ENCODE data around the gene CRMP1. TPM values are rescaled to one million over a fixed set of nuclear protein-coding genes. Genes with fewer than 3 reads are reported as not detected.

CRMP1 gene
- total RNA-seq, 1 experiment from 2014 or later = 134 TPM

- TF ChIP-seq, protein P1, sequence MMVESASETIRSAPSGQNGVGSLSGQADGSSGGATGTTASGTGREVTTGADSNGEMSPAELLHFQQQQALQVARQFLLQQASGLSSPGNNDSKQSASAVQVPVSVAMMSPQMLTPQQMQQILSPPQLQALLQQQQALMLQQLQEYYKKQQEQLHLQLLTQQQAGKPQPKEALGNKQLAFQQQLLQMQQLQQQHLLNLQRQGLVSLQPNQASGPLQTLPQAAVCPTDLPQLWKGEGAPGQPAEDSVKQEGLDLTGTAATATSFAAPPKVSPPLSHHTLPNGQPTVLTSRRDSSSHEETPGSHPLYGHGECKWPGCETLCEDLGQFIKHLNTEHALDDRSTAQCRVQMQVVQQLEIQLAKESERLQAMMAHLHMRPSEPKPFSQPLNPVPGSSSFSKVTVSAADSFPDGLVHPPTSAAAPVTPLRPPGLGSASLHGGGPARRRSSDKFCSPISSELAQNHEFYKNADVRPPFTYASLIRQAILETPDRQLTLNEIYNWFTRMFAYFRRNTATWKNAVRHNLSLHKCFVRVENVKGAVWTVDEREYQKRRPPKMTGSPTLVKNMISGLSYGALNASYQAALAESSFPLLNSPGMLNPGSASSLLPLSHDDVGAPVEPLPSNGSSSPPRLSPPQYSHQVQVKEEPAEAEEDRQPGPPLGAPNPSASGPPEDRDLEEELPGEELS (CRISPR knock-in tag; IDR thresholded peaks at IDR 0.05) = no peak
- TF ChIP-seq CBFB (CRISPR knock-in tag; IDR thresholded peaks at IDR 0.05; ENCODE audit: low read depth) = no peak
- no peak for TF ChIP-seq ZNF512 (CRISPR knock-in tag; IDR thresholded peaks at IDR 0.05; ENCODE audit: borderline replicate concordance)
- TF ChIP-seq, protein P2, sequence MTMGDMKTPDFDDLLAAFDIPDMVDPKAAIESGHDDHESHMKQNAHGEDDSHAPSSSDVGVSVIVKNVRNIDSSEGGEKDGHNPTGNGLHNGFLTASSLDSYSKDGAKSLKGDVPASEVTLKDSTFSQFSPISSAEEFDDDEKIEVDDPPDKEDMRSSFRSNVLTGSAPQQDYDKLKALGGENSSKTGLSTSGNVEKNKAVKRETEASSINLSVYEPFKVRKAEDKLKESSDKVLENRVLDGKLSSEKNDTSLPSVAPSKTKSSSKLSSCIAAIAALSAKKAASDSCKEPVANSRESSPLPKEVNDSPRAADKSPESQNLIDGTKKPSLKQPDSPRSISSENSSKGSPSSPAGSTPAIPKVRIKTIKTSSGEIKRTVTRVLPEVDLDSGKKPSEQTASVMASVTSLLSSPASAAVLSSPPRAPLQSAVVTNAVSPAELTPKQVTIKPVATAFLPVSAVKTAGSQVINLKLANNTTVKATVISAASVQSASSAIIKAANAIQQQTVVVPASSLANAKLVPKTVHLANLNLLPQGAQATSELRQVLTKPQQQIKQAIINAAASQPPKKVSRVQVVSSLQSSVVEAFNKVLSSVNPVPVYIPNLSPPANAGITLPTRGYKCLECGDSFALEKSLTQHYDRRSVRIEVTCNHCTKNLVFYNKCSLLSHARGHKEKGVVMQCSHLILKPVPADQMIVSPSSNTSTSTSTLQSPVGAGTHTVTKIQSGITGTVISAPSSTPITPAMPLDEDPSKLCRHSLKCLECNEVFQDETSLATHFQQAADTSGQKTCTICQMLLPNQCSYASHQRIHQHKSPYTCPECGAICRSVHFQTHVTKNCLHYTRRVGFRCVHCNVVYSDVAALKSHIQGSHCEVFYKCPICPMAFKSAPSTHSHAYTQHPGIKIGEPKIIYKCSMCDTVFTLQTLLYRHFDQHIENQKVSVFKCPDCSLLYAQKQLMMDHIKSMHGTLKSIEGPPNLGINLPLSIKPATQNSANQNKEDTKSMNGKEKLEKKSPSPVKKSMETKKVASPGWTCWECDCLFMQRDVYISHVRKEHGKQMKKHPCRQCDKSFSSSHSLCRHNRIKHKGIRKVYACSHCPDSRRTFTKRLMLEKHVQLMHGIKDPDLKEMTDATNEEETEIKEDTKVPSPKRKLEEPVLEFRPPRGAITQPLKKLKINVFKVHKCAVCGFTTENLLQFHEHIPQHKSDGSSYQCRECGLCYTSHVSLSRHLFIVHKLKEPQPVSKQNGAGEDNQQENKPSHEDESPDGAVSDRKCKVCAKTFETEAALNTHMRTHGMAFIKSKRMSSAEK (CRISPR knock-in tag; IDR thresholded peaks at IDR 0.05; ENCODE audit: borderline replicate concordance) = no peak
- no peak for TF ChIP-seq E2F4 (CRISPR knock-in tag; IDR thresholded peaks at IDR 0.05; ENCODE audit: borderline replicate concordance, low read depth)
These were observed 109.9 kb downstream of the CRMP1 start (continued) for GRCh38 chr4:5782829-5783476.

DNA sequence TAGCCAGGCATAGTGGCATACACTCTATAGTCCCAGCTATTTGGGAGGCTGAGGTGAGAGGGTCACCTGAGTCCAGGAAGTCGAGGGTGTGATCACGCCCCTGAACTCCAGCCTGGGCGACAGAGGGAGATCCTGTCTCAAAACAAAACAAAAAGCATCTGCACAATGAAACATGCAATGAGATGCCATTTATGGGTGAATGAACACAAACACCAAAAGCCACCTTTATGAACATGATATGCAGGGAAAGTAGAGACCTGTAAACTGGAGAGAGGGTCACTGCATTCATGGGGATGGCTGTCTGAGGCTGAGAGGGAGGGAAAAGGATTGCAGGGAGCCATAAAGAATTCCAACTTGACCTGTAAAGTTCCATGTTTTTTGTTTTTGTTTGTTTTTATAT is 111.2 kb downstream of the CRMP1 start:
- H3K27ac Mint-ChIP-seq = no peak overlapping the region
- no peak for ATAC-seq
- no peak overlapping the region for H3K4me3 Mint-ChIP-seq
- POLR2A ChIA-PET = no interaction called here
- no peaks in the 10 kb centered on the region; the same call in 1 of the 2 replicates for H3K27me3 Mint-ChIP-seq (ENCODE audit: low read depth)
- CTCF ChIA-PET = interaction anchor here (0.6 to 1.2 kb wide), 4 partner anchors 10 to 573 kb away, joined by 3 to 6 read pairs (median 4); no protein-coding TSS in a partner anchor
- TF ChIP-seq, protein P3, sequence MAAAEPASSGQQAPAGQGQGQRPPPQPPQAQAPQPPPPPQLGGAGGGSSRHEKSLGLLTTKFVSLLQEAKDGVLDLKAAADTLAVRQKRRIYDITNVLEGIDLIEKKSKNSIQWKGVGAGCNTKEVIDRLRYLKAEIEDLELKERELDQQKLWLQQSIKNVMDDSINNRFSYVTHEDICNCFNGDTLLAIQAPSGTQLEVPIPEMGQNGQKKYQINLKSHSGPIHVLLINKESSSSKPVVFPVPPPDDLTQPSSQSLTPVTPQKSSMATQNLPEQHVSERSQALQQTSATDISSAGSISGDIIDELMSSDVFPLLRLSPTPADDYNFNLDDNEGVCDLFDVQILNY (CRISPR knock-in tag; IDR thresholded peaks at IDR 0.05) = no peak
- TF ChIP-seq MLX (CRISPR knock-in tag; IDR thresholded peaks at IDR 0.05) = no peak
- TF ChIP-seq MXD4 (CRISPR knock-in tag; IDR thresholded peaks at IDR 0.05; ENCODE audit: borderline replicate concordance) = no peak
- no peak for TF ChIP-seq CREB1 (CRISPR knock-in tag; IDR thresholded peaks at IDR 0.05)
- TF ChIP-seq, protein P4, sequence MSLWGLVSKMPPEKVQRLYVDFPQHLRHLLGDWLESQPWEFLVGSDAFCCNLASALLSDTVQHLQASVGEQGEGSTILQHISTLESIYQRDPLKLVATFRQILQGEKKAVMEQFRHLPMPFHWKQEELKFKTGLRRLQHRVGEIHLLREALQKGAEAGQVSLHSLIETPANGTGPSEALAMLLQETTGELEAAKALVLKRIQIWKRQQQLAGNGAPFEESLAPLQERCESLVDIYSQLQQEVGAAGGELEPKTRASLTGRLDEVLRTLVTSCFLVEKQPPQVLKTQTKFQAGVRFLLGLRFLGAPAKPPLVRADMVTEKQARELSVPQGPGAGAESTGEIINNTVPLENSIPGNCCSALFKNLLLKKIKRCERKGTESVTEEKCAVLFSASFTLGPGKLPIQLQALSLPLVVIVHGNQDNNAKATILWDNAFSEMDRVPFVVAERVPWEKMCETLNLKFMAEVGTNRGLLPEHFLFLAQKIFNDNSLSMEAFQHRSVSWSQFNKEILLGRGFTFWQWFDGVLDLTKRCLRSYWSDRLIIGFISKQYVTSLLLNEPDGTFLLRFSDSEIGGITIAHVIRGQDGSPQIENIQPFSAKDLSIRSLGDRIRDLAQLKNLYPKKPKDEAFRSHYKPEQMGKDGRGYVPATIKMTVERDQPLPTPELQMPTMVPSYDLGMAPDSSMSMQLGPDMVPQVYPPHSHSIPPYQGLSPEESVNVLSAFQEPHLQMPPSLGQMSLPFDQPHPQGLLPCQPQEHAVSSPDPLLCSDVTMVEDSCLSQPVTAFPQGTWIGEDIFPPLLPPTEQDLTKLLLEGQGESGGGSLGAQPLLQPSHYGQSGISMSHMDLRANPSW (CRISPR knock-in tag; conservative IDR thresholded peaks at IDR 0.05; ENCODE audit: low read depth) = no peak
- TF ChIP-seq NFYB (CRISPR knock-in tag; conservative IDR thresholded peaks at IDR 0.05; ENCODE audit: low read depth) = no peak
- peaks cover 27% of the 10 kb centered on the region for H3K36me3 Mint-ChIP-seq
- H3K4me1 Mint-ChIP-seq = peaks cover 5% of the 10 kb centered on the region
- no peak for DNase-seq (ENCODE audit: low spot score)
- peaks cover 11% of the 10 kb centered on the region for H3K9me3 Mint-ChIP-seq

Data from WTC11 (cell line).